Measurements from ENCODE around the gene GBX1.

GBX1 gene

DNA sequence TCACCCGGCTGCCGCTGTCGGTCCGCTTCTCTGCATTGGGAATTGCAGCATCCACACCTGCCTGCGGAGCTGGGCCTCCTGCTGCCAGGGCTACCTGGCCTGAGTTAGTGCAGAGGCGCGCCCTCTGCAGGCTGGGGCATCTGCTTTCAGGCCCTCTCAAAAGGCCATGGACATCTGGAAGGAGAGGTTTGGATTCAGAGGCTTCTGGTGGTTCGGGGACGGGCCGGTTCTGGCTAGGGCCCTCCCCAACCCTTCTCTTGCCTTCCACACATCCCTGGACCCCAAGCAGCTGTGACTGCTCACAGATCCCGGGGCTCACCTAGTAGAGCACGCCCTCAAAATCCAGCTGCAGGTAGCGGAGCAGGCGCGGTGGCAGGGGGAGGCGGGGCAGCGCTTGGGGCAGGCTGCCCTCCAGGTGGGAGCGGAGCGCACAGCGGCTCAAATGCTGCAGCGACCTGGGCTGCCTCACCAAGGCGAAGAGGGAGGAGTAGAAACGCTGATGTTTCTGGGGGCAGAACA lies 8.4 kb upstream of the GBX1 start:
- Histone ChIP-seq H3K27me3 (ENCODE audit: insufficient read depth, poor library complexity, severe bottlenecking) (peaks cover 17% of the 10 kb centered on the region), H3K4me1 (ENCODE audit: insufficient read depth, poor library complexity, severe bottlenecking) (no peaks in the 10 kb centered on the region), H3K9me3 (ENCODE audit: severe bottlenecking) (no peaks in the 10 kb centered on the region), H3K4me3 (ENCODE audit: severe bottlenecking) (no peak overlapping the region), H3K36me3 (ENCODE audit: low read depth) (no peaks in the 10 kb centered on the region), H3K27ac (ENCODE audit: poor library complexity, severe bottlenecking) (no peak overlapping the region)
- TF ChIP-seq, protein P1, sequence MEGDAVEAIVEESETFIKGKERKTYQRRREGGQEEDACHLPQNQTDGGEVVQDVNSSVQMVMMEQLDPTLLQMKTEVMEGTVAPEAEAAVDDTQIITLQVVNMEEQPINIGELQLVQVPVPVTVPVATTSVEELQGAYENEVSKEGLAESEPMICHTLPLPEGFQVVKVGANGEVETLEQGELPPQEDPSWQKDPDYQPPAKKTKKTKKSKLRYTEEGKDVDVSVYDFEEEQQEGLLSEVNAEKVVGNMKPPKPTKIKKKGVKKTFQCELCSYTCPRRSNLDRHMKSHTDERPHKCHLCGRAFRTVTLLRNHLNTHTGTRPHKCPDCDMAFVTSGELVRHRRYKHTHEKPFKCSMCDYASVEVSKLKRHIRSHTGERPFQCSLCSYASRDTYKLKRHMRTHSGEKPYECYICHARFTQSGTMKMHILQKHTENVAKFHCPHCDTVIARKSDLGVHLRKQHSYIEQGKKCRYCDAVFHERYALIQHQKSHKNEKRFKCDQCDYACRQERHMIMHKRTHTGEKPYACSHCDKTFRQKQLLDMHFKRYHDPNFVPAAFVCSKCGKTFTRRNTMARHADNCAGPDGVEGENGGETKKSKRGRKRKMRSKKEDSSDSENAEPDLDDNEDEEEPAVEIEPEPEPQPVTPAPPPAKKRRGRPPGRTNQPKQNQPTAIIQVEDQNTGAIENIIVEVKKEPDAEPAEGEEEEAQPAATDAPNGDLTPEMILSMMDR (IDR thresholded peaks at IDR 0.05; ENCODE audit: poor library complexity, severe bottlenecking): no peak
- DNase-seq (ENCODE audit: low spot score) (no peak), ATAC-seq (ENCODE audit: low read depth) (no peak)

DNA sequence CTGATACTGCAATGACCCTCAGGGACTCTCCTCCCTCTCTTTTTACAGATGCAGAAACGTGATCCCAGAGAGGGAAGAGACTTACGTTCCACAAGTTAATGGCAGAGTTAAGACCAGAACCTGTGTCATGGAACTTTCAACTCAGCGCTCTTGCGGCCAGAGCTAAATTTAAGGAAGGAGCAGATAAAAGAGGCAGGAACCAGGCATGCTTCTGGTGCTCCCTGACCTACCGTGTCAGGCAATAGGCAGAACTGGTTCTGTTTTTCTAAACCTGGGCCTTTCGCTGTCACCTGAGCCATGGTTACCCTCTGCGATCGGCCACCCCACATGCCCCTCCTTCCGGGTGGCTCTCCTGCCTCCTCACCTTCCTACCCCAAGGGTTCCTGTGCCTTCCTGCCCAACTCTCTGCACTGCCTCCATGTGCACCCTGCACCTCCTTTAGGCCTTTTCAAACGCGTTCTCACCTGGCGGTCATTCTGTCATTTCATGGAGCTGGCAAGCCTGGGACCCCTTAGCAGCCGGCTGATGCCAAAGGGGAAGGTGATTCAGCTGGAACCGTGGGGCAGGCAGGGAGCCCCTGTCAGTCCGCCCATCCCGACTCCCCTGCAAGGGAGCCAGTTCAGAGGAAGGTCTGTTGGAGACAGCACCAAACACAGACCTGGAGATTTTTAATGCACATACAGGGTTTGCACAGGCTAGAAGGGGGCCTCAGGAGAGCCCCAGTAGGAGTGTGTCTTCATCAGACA lies 7.7 kb upstream of the GBX1 start:
- DNase-seq (ENCODE audit: low spot score) (no peak), ATAC-seq (ENCODE audit: low read depth) (no peak)
- H3K36me3 ChIP-seq (ENCODE audit: low read depth): no peaks in the 10 kb centered on the region
- peaks cover 18% of the 10 kb centered on the region for H3K27me3 ChIP-seq (ENCODE audit: insufficient read depth, poor library complexity, severe bottlenecking)
- H3K9me3 ChIP-seq (ENCODE audit: severe bottlenecking): no peaks in the 10 kb centered on the region
- H3K4me1 ChIP-seq (ENCODE audit: insufficient read depth, poor library complexity, severe bottlenecking): no peaks in the 10 kb centered on the region
- H3K27ac ChIP-seq (ENCODE audit: poor library complexity, severe bottlenecking): no peak overlapping the region
- H3K4me3 ChIP-seq (ENCODE audit: severe bottlenecking): no peak overlapping the region
- TF ChIP-seq, protein P1 (IDR thresholded peaks at IDR 0.05; ENCODE audit: poor library complexity, severe bottlenecking): no peak

DNA sequence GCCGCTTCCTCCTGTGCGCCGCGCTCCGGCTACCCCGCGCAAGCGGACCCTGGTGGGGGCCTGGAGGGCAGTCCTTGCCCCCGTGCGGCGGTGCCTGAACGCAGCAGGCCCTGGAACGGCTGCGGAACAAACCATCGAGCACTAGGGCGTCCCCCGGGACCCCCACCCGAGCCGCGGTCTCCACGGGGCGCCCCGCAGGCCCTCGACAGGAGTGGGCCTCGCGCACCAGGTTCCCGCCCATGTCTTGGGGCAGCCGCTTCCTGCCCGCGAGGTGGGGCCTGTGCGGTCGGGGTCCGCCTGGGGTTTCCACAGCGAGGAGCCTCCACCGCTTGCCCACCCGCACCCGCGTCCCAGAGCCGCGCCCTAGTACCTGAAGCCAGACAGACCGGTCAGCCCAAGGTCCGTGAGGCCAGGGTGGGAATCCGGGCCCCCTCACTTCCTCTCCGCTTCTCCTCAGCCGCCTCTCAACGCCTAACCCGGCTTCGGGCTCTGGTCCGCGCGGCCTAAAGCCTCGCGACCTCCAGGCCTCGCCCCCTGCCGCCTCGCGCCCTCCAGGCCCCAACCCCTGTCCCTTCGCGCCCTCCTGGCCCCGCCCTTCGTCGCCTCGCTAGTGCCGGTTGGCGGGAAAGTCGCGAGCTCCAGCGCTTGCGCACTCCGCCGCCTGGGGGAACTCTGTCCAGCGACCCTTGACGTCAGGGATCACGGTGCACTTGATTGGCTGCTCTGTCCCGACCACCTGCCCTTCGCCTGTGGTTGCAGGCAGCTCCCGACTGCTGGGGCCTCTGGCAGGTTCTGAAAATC lies 7.0 kb upstream of the GBX1 start:
- no peaks in the 10 kb centered on the region for H3K4me1 ChIP-seq (ENCODE audit: insufficient read depth, poor library complexity, severe bottlenecking)
- H3K4me3 ChIP-seq (ENCODE audit: severe bottlenecking): no peak overlapping the region
- TF ChIP-seq, protein P1 (IDR thresholded peaks at IDR 0.05; ENCODE audit: poor library complexity, severe bottlenecking): no peak
- no peaks in the 10 kb centered on the region for H3K36me3 ChIP-seq (ENCODE audit: low read depth)
- peak; percentile 71 for ATAC-seq (ENCODE audit: low read depth)
- no peak for DNase-seq (ENCODE audit: low spot score)
- H3K9me3 ChIP-seq (ENCODE audit: severe bottlenecking): no peaks in the 10 kb centered on the region
- peaks cover 26% of the 10 kb centered on the region for H3K27me3 ChIP-seq (ENCODE audit: insufficient read depth, poor library complexity, severe bottlenecking)
- H3K27ac ChIP-seq (ENCODE audit: poor library complexity, severe bottlenecking): no peak overlapping the region

DNA sequence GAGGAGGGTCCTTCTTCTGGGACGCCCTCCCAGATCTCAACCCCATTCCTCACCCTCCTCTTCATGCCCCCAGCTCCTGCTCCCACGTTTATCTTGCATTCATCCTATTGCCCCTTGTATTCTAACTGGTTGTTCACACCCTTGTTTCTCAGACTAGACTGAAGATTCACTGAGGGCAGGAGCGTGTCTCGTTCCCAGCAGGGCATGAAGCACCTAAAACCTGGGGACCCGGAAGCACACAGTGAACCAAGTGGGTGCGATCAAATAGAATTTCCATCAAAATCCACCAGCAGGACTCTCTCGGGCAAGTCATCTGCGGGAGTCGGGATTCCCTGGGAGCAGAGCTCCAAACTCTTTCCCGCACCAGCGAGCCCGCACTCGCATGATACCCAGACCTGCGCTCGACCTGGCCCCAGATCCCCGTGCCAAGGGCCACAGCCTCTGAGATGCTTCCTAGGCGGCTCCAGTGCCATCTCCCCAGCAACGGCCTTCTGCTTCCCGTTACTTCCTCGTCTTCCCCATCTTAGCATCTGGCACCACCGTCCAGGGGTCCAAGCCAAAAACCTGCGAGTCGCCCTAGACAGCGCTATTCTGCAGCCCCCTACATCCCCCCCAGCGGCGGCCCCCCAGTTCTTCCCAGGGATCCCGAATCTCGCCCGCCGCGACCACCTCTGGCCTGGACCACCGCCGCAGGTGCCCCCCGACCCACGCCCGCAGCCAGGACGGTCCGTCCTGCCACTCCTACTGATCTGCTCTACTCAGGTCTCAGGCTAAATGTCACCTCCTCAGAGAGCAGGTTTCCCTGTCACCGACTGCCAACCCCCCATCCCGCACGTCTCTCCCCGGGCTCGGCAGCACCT lies 6.1 kb upstream of the GBX1 start:
- H3K27me3 ChIP-seq (ENCODE audit: insufficient read depth, poor library complexity, severe bottlenecking): peaks cover 34% of the 10 kb centered on the region
- TF ChIP-seq, protein P1 (IDR thresholded peaks at IDR 0.05; ENCODE audit: poor library complexity, severe bottlenecking): no peak

More for the DNA sequence above, 6.1 kb upstream of the GBX1 start:
- ATAC-seq (ENCODE audit: low read depth): no peak
- Histone ChIP-seq H3K9me3 (ENCODE audit: severe bottlenecking) (no peaks in the 10 kb centered on the region), H3K36me3 (ENCODE audit: low read depth) (no peaks in the 10 kb centered on the region), H3K27ac (ENCODE audit: poor library complexity, severe bottlenecking) (no peak overlapping the region), H3K4me3 (ENCODE audit: severe bottlenecking) (no peak overlapping the region), H3K4me1 (ENCODE audit: insufficient read depth, poor library complexity, severe bottlenecking) (no peaks in the 10 kb centered on the region)
- DNase-seq (ENCODE audit: low spot score): no peak
